ENCODE data around the gene BCL11B.

- no peak for TF ChIP-seq CTCF (IDR thresholded peaks at IDR 0.05)
- TF ChIP-seq EZH2phosphoT487 (IDR thresholded peaks at IDR 0.05) = peak; percentile 5
Measured at GRCh38 chr14:99271221-99271941, 616 bp downstream of the BCL11B start.

All from neural progenitor cell (in vitro differentiated cells).